Chondrocyte (in vitro differentiated cells): ENCODE results near the gene ATP9A. TPM values are rescaled to one million over a fixed set of nuclear protein-coding genes. Genes with fewer than 3 reads are reported as not detected.
"Not testable (repeated sequence)": the region's sequence is repeated elsewhere in the genome, so short reads cannot be mapped to it uniquely, and the experiment has no call there.

Experiments used
- DNase-seq: peaks from one replicate; pipeline ENCODE4 v3.0.0; 2021; ENCODE audit warnings: mixed read lengths, low spot score
- H3K27ac Mint-ChIP-seq: one replicate; pipeline ENCODE4 v1.8.0; 2021; ENCODE audit warnings: mild to moderate bottlenecking, moderate library complexity, mixed read lengths; ENCODE audit not compliant: unreplicated experiment
- H3K27me3 Mint-ChIP-seq: 2 replicates; pipeline ENCODE4 v1.8.0; 2021; ENCODE audit warnings: low read depth, mixed read lengths
- H3K36me3 Mint-ChIP-seq: 2 replicates; pipeline ENCODE4 v1.8.0; 2021; ENCODE audit warnings: low read depth, mixed read lengths
- H3K4me1 Mint-ChIP-seq: 2 replicates; pipeline ENCODE4 v1.8.0; 2021; ENCODE audit warnings: low read depth, mild to moderate bottlenecking, mixed read lengths
- H3K4me3 Mint-ChIP-seq: one replicate; pipeline ENCODE4 v1.8.0; 2021; ENCODE audit warnings: mild to moderate bottlenecking, moderate library complexity, mixed read lengths; ENCODE audit not compliant: unreplicated experiment
- H3K9me3 Mint-ChIP-seq: 2 replicates; pipeline ENCODE4 v1.8.0; 2021; ENCODE audit warnings: low read depth, mixed read lengths
- CTCF ChIP-seq: fragments of 200-600 bp; sonication (generic); IDR thresholded peaks from 2 replicates; pipeline ENCODE4 v1.5.0; 2021; ENCODE audit warnings: antibody characterized with exemption, mild to moderate bottlenecking, moderate library complexity
- total RNA-seq: library from RNA; stranded (reverse); gene quantifications from 3 replicates; pipeline ENCODE4 v1.2.1, GENCODE V29; 2021

The ATP9A gene
- total RNA-seq, 1 donor from 2014 or later, result 43.1 TPM

- DNase-seq, result no peak
- no peak for TF ChIP-seq CTCF
- no peaks in the 10 kb centered on the region for H3K9me3 Mint-ChIP-seq
- H3K4me3 Mint-ChIP-seq, result no peak overlapping the region
- H3K36me3 Mint-ChIP-seq, result peaks cover 5% of the 10 kb centered on the region
- peaks cover 18% of the 10 kb centered on the region for H3K4me1 Mint-ChIP-seq
- H3K27ac Mint-ChIP-seq, result peak overlapping the region; percentile 90
- no peaks in the 10 kb centered on the region for H3K27me3 Mint-ChIP-seq
These were observed 107.2 kb downstream of the ATP9A start for GRCh38 chr20:51660672-51661608.

- H3K9me3 Mint-ChIP-seq, result no peaks in the 10 kb centered on the region
- no peak overlapping the region for H3K4me3 Mint-ChIP-seq
These were observed 108.6 kb downstream of the ATP9A start for GRCh38 chr20:51659491-51660050.

GRCh38 chr20:51656726-51657260, 111.4 kb downstream of the ATP9A start:
- H3K4me1 Mint-ChIP-seq, result peaks cover 24% of the 10 kb centered on the region
- H3K4me3 Mint-ChIP-seq, result no peak overlapping the region
- H3K27ac Mint-ChIP-seq, result no peak overlapping the region
- H3K36me3 Mint-ChIP-seq, result peaks cover 7% of the 10 kb centered on the region
- no peak for TF ChIP-seq CTCF
- no peaks in the 10 kb centered on the region for H3K27me3 Mint-ChIP-seq
- no peaks in the 10 kb centered on the region for H3K9me3 Mint-ChIP-seq
- no peak for DNase-seq

More at GRCh38 chr20:51659491-51660050, 108.6 kb downstream of the ATP9A start:
- no peak overlapping the region for H3K27ac Mint-ChIP-seq
- TF ChIP-seq CTCF, result no peak
- H3K36me3 Mint-ChIP-seq, result peaks cover 7% of the 10 kb centered on the region
- DNase-seq, result no peak
- H3K27me3 Mint-ChIP-seq, result no peaks in the 10 kb centered on the region
- H3K4me1 Mint-ChIP-seq, result peaks cover 18% of the 10 kb centered on the region

GRCh38 chr20:51656089-51656488, 112.1 kb downstream of the ATP9A start:
- H3K9me3 Mint-ChIP-seq, H3K36me3 Mint-ChIP-seq, DNase-seq, H3K27me3 Mint-ChIP-seq, H3K4me3 Mint-ChIP-seq, H3K27ac Mint-ChIP-seq: not testable (repeated sequence)
- H3K4me1 Mint-ChIP-seq, result peaks cover 19% of the 10 kb centered on the region

- peaks cover 7% of the 10 kb centered on the region for H3K36me3 Mint-ChIP-seq
- no peak overlapping the region for H3K27ac Mint-ChIP-seq
- no peaks in the 10 kb centered on the region for H3K9me3 Mint-ChIP-seq
- no peak for TF ChIP-seq CTCF
- no peak overlapping the region for H3K4me3 Mint-ChIP-seq
- H3K27me3 Mint-ChIP-seq, result no peaks in the 10 kb centered on the region
- DNase-seq, result no peak
- peaks cover 14% of the 10 kb centered on the region for H3K4me1 Mint-ChIP-seq
These were observed 113.7 kb downstream of the ATP9A start for GRCh38 chr20:51654495-51654894.
